ENCODE data around the gene PDZD8.

GRCh38 chr10:117242463-117242832 lies 132.8 kb downstream of the PDZD8 start:
- TF ChIP-seq POLR2AphosphoS5 (IDR thresholded peaks at IDR 0.05), result no peak
- no peak for TF ChIP-seq CTCF (IDR thresholded peaks at IDR 0.05)
- no peak for TF ChIP-seq POLR2A (IDR thresholded peaks at IDR 0.05)
- no peak for TF ChIP-seq EP300 (IDR thresholded peaks at IDR 0.05)
